Measurements from ENCODE around the gene PSMG4. TPM values are rescaled to one million over a fixed set of nuclear protein-coding genes. Genes with fewer than 3 reads are reported as not detected.

The PSMG4 gene
- total and polyA plus RNA-seq, 10 of the 15 experiments (the other 5 are each of a cell fraction or from before 2014, with no cell fraction given): 7.1 to 62.6 (median 29.8) TPM

GRCh38 chr6:3283241-3283640, 24.5 kb downstream of the PSMG4 start (continued):
- TF ChIP-seq ZBTB40 (IDR thresholded peaks at IDR 0.05; ENCODE audit: borderline replicate concordance) (no peak), PBX3 (IDR thresholded peaks at IDR 0.05; ENCODE audit: insufficient replicate concordance, low read depth, low read length) (no peak), NR2C2 (IDR thresholded peaks at IDR 0.05; ENCODE audit: borderline replicate concordance, control insufficient read depth, insufficient read length, low read depth) (no peak), TCF3 (IDR thresholded peaks at IDR 0.05; ENCODE audit: borderline replicate concordance, insufficient read depth, low read depth, low read length) (no peak), LARP7 (IDR thresholded peaks at IDR 0.05) (no peak), FOXM1 (IDR thresholded peaks at IDR 0.05; ENCODE audit: low read depth, low read length) (no peak), IRF4 (IDR thresholded peaks at IDR 0.05; ENCODE audit: low read depth, low read length) (no peak)
- TF ChIP-seq, protein P1, sequence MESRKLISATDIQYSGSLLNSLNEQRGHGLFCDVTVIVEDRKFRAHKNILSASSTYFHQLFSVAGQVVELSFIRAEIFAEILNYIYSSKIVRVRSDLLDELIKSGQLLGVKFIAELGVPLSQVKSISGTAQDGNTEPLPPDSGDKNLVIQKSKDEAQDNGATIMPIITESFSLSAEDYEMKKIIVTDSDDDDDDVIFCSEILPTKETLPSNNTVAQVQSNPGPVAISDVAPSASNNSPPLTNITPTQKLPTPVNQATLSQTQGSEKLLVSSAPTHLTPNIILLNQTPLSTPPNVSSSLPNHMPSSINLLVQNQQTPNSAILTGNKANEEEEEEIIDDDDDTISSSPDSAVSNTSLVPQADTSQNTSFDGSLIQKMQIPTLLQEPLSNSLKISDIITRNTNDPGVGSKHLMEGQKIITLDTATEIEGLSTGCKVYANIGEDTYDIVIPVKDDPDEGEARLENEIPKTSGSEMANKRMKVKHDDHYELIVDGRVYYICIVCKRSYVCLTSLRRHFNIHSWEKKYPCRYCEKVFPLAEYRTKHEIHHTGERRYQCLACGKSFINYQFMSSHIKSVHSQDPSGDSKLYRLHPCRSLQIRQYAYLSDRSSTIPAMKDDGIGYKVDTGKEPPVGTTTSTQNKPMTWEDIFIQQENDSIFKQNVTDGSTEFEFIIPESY (IDR thresholded peaks at IDR 0.05): no peak
- TF ChIP-seq, protein P2, sequence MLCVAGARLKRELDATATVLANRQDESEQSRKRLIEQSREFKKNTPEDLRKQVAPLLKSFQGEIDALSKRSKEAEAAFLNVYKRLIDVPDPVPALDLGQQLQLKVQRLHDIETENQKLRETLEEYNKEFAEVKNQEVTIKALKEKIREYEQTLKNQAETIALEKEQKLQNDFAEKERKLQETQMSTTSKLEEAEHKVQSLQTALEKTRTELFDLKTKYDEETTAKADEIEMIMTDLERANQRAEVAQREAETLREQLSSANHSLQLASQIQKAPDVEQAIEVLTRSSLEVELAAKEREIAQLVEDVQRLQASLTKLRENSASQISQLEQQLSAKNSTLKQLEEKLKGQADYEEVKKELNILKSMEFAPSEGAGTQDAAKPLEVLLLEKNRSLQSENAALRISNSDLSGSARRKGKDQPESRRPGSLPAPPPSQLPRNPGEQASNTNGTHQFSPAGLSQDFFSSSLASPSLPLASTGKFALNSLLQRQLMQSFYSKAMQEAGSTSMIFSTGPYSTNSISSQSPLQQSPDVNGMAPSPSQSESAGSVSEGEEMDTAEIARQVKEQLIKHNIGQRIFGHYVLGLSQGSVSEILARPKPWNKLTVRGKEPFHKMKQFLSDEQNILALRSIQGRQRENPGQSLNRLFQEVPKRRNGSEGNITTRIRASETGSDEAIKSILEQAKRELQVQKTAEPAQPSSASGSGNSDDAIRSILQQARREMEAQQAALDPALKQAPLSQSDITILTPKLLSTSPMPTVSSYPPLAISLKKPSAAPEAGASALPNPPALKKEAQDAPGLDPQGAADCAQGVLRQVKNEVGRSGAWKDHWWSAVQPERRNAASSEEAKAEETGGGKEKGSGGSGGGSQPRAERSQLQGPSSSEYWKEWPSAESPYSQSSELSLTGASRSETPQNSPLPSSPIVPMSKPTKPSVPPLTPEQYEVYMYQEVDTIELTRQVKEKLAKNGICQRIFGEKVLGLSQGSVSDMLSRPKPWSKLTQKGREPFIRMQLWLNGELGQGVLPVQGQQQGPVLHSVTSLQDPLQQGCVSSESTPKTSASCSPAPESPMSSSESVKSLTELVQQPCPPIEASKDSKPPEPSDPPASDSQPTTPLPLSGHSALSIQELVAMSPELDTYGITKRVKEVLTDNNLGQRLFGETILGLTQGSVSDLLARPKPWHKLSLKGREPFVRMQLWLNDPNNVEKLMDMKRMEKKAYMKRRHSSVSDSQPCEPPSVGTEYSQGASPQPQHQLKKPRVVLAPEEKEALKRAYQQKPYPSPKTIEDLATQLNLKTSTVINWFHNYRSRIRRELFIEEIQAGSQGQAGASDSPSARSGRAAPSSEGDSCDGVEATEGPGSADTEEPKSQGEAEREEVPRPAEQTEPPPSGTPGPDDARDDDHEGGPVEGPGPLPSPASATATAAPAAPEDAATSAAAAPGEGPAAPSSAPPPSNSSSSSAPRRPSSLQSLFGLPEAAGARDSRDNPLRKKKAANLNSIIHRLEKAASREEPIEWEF (IDR thresholded peaks at IDR 0.05; ENCODE audit: insufficient replicate concordance, low read depth, low read length): no peak

Measured in GM12878 (cell line).